ENCODE data around the gene GDPD3.

Gene GDPD3

GRCh38 chr16:30068333-30068732 is 45.0 kb downstream of the GDPD3 start:
- DNase-seq, result no peak
- in situ Hi-C loops (cut with HindIII; ENCODE audit: low pct_ligation_motif_present, low sequenced_read_pairs), result no loop called here
- Histone ChIP-seq H3K36me3 (replicated peaks) (peaks cover 63% of the 10 kb centered on the region), H3K27me3 (replicated peaks) (no peaks in the 10 kb centered on the region), H3K27ac (no peak overlapping the region), H3K4me3 (ENCODE audit: low read depth, low read length) (peak overlapping the region; percentile 1)
- TF ChIP-seq, protein P1, sequence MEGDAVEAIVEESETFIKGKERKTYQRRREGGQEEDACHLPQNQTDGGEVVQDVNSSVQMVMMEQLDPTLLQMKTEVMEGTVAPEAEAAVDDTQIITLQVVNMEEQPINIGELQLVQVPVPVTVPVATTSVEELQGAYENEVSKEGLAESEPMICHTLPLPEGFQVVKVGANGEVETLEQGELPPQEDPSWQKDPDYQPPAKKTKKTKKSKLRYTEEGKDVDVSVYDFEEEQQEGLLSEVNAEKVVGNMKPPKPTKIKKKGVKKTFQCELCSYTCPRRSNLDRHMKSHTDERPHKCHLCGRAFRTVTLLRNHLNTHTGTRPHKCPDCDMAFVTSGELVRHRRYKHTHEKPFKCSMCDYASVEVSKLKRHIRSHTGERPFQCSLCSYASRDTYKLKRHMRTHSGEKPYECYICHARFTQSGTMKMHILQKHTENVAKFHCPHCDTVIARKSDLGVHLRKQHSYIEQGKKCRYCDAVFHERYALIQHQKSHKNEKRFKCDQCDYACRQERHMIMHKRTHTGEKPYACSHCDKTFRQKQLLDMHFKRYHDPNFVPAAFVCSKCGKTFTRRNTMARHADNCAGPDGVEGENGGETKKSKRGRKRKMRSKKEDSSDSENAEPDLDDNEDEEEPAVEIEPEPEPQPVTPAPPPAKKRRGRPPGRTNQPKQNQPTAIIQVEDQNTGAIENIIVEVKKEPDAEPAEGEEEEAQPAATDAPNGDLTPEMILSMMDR (IDR thresholded peaks at IDR 0.05; ENCODE audit: low read depth, low read length, missing control alignments), result no peak

DNA sequence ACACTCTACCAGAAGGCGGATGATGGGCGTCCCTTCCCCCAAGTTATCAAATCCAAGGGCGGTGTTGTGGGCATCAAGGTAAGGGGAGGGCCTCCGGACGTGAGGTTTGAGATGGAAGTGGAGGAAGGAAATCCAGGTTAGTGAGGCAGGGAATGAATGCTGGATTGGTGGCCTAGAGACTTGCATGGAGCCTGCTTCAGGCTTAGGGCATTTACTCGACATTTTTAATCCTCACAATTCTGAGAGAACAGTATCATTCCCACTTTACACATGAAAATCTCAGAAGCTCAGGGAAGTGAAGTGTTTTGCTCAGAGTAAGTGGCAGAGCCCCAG is 45.8 kb downstream of the GDPD3 start:
- no peak for DNase-seq
- H3K27me3 ChIP-seq (replicated peaks), result no peaks in the 10 kb centered on the region
- in situ Hi-C loops (cut with HindIII; ENCODE audit: low pct_ligation_motif_present, low sequenced_read_pairs), result no loop called here
- peak overlapping the region; percentile 100 for H3K4me3 ChIP-seq (ENCODE audit: low read depth, low read length)
- peaks cover 57% of the 10 kb centered on the region for H3K36me3 ChIP-seq (replicated peaks)
- no peak overlapping the region for H3K27ac ChIP-seq
- TF ChIP-seq, protein P1 (IDR thresholded peaks at IDR 0.05; ENCODE audit: low read depth, low read length, missing control alignments), result no peak

DNA sequence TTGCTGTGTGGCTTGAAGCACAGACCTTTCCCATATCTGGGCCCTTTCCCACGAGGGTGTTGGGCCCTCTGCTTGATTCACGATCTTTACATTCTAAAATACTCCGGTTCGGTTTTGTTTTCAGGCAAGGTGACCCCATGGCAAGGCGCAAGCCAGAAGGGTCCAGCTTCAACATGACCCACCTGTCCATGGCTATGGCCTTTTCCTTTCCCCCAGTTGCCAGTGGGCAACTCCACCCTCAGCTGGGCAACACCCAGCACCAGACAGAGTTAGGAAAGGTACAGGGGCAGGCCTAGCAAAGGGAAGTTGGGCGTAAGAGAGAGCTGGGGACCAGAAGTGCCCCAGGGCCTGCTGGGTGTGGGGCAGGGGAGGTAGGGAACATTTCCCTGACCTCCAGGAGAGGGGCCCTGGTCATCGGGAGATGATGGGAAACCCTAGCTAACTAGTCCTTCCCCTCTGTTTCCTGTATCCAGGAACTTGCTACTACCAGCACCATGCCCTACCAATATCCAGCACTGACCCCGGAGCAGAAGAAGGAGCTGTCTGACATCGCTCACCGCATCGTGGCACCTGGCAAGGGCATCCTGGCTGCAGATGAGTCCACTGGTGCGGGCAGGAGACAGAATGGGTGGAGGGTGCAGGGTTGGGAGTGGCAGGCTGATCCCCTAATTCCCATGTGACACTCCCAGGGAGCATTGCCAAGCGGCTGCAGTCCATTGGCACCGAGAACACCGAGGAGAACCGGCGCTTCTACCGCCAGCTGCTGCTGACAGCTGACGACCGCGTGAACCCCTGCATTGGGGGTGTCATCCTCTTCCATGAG is 46.4 kb downstream of the GDPD3 start:
- in situ Hi-C loops (cut with HindIII; ENCODE audit: low pct_ligation_motif_present, low sequenced_read_pairs), result no loop called here
- Histone ChIP-seq H3K27me3 (replicated peaks) (no peaks in the 10 kb centered on the region), H3K36me3 (replicated peaks) (peaks cover 51% of the 10 kb centered on the region), H3K27ac (peak overlapping the region; percentile 95), H3K4me3 (ENCODE audit: low read depth, low read length) (peak overlapping the region; percentile 100)
- DNase-seq, result no peak
- TF ChIP-seq, protein P1 (IDR thresholded peaks at IDR 0.05; ENCODE audit: low read depth, low read length, missing control alignments), result no peak

GRCh38 chr16:30065943-30066760 is 47.2 kb downstream of the GDPD3 start:
- in situ Hi-C loops (cut with HindIII; ENCODE audit: low pct_ligation_motif_present, low sequenced_read_pairs), result no loop called here
- peaks cover 43% of the 10 kb centered on the region for H3K36me3 ChIP-seq (replicated peaks)
- H3K27me3 ChIP-seq (replicated peaks), result no peaks in the 10 kb centered on the region
- DNase-seq, result peak; percentile 61
- TF ChIP-seq, protein P1 (IDR thresholded peaks at IDR 0.05; ENCODE audit: low read depth, low read length, missing control alignments), result no peak
- H3K4me3 ChIP-seq (ENCODE audit: low read depth, low read length), result peak overlapping the region; percentile 100
- H3K27ac ChIP-seq, result peak overlapping the region; percentile 95

- H3K4me3 ChIP-seq (ENCODE audit: low read depth, low read length), result peak within 1 kb of the TSS; percentile 100
- no peaks in the 10 kb centered on the region for H3K27me3 ChIP-seq (replicated peaks)
- in situ Hi-C loops (cut with HindIII; ENCODE audit: low pct_ligation_motif_present, low sequenced_read_pairs), result no loop called here
- peaks cover 37% of the 10 kb centered on the region for H3K36me3 ChIP-seq (replicated peaks)
- TF ChIP-seq, protein P1 (IDR thresholded peaks at IDR 0.05; ENCODE audit: low read depth, low read length, missing control alignments), result no peak
- peak within 1 kb of the TSS; percentile 95 for H3K27ac ChIP-seq
- peak; percentile 98 for DNase-seq
Measured at GRCh38 chr16:30065102-30065942, 48.0 kb downstream of the GDPD3 start, which contains the start of gene ALDOA. Gene ALDOA, plus strand, starts transcription at chr16:30065760. Its CDS starts 1,138 bp downstream, at chr16:30066898.

Measured in brain microvascular endothelial cell (primary cell).